NCI-H510A treated with DMSO at 0.1 percent for 48 hours (cell line): Measurements from ENCODE around the gene ABCA9.
"Not testable (repeated sequence)": the region's sequence is repeated elsewhere in the genome, so short reads cannot be mapped to it uniquely, and the experiment has no call there.

Experiments
- DNase-seq: peaks from one replicate; lab custom pipeline; 2025; lab: John Stamatoyannopoulos, UW

Gene ABCA9

GRCh38 chr17:69060822-69061221 lies at the start of gene ABCA9:
ABCA9 (minus strand) TSS chr17:69060927; CDS start chr17:69051126, 9,801 bp downstream.
- DNase-seq = no peak

- DNase-seq = no peak
Observed at GRCh38 chr17:69105907-69106730, 45.4 kb upstream of the ABCA9 start.

- no peak for DNase-seq
Observed at GRCh38 chr17:69103557-69104233, 43.0 kb upstream of the ABCA9 start.

DNA sequence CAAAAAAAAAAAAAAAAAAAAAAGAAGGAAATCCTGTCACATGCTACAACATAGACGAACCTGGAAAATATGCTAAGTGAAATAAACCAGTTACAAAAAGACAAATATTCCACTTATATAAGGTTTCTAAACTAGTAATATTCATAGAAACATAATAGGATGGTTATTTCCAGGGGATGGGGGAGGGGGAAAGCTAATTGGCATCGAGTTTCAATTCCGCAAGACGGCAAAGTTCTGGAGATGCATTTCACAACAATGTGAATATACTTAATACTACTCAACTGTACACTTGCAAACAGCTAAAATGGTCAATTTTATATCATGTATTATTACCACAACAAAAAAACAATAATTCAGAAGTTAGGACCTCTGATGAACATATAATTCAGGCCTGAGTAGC lies 37.9 kb upstream of the ABCA9 start:
- no peak for DNase-seq

DNA sequence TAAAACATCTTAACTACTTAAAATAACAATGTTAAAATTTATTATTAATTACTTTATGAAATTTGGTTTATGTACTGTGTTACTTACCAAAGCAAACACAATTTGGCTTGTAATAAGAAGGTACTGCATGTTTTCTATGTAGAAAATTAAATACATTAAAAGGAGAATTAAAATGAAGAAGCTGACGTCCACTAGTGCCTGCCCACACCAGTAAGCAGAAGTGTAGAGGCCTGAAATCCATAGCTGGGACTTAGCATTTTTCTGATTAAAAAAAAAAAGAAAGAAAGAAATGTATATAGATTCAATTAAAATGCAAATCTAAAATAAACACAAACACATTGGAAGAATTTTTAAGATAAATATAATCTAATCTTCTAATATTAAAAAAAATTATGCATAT lies 35.8 kb upstream of the ABCA9 start:
- DNase-seq = no peak

DNA sequence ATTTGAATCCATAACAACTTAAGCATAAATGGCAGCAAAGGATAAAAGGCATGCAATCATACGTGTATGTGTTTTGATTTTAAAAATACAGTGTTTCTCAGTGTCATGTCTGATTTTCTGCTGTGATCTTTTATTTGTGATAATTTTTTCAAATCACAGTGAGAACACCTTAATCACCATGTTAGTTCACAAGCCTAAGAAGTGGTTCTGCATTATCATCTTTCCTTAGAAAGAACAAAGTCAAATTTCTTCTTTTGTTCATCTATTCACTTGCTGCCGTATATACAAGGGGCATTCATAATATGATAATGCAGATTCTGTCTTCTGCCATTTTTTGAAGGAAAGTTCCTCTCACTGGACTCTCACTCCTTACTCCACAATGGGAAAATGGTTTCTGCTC lies 33.3 kb upstream of the ABCA9 start:
- DNase-seq = no peak

GRCh38 chr17:69093279-69093789 lies 32.6 kb upstream of the ABCA9 start:
- no peak for DNase-seq

DNA sequence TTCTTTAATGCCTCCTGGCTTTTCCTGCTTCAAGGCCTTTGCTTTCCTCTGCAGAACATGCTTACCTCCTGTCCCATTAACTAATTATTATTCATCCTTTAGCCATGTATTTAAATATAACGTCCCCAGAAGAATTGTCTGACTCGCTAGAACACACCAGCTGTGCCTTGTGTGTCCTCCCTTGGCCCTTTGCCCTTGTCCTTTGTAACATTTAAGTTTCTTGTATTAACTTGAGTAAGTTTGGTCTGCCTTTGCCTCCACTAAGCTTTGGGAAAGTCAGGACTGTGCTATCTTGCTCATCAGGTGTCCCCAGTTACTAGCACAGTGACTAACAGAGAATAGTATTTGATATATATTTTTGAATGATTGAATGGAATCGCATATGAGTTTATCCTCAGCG lies 29.6 kb upstream of the ABCA9 start:
- no peak for DNase-seq

DNA sequence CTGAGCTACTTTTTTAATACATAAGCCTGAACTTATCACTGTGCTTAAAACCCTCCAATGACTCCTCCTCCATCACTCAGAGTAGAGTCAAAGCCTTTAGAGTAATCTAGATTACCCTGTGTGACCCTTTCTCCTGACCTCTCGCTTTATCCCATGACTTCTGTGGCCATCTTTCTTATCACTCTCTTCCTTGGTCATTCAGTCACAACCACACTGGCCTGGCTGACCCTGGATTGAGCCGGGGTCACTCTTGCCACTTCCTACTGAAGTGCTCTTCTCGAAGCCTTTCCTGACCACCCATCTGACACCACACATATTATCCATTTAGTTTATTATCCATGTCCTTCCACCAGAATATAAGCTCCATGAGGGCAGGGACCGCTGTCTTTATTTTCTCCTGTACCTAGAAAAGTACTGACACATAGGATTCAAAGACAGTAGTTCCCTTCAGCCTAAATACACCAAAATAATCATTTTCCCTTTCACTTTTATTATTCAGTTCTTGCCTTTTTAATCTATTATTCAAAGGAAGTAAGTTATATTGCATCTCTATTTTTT lies 28.0 kb upstream of the ABCA9 start:
- DNase-seq = no peak

DNA sequence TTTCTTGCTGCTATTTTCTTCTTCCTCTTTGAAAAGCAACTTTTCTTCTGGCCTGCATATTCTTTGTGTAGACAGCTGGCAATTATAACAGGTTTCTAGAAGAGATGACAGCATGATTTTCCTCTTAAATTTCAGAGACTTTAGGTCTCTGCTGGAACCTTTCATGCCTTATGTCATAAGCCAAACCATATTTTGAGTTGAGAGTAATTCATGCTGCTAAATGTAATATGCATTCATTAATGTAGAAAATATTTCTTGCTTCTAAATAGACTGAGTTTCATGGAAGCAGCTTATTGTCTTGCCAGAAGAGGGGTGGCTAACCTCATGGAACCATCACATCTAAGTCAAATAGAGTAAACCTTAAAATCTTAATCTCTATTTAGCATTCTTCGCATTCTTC lies 25.9 kb upstream of the ABCA9 start:
- no peak for DNase-seq

DNA sequence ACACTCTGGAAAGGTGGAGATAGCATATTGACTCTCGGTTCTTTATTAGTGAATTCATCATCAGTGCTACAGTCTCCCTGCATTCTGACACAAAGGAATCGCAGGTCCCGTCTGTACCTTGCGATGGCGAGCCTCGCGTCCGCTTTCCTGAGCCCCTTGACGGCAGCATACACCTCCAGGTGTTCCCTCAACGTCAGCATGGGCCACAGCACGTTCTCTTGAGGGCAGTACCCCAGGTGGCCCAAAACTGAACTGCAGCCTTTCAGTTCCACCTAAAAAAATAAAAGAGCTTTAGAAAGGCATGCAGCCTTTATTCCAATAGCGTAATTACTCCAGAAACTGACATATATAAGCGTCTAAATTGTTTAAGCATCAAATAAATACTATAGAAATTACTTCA lies 24.2 kb upstream of the ABCA9 start:
- peak; percentile 74 for DNase-seq

GRCh38 chr17:69082696-69083095 lies 22.0 kb upstream of the ABCA9 start:
- DNase-seq = no peak

DNA sequence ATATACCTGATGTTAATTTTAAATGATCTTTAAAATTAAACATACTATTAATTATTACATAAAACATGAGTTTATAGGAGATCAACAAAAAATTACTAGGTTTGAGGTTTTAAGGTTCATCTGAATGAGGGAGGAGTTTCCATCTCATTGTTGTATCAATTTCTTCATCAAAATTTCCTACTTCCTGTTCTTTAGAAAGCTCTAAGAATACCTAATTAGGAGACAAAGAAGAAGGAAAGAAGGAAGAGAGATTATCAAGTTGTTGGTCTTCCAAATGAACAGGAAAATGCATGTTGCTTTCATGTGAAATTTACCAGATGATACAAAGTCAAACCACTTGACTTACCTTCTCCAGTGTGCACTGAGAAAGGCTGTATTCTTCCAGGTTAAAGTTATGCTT lies 18.1 kb upstream of the ABCA9 start:
- DNase-seq = no peak

DNA sequence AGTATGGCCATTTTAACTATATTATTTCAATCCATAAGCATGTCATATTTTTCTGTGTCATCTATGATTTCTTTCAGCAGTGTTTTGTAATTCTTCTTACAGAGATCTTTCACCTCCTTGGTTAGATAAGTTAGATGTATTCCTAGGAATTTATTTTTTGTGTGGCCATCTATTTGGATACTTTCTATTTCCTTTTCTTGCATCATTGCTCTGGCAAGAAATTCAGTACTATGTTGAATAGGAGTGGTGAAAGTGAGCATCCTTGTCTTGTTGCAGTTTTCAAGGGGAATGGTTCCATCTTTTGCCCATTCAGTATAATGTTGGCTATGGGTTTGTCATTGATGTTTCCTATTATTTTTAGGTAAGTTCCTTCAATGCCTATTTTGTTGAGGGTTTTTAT lies 15.1 kb upstream of the ABCA9 start:
- DNase-seq = no peak

DNA sequence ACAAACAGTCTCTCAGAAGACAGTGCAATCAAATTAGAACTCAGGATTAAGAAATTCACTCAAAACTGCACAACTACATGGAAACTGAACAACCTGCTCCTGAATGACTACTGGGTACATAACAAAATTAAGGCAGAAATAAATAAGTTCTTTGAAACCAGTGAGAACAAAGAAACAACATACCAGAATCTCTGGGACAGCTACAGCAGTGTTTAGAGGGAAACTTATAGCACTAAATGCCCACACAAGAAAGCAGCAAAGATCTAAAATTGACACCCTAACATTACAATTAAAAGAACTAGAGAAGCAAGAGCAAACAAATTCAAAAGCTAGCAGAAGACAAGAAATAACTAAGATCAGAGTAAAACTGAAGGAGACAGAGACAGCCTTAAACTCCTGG lies 12.7 kb upstream of the ABCA9 start:
- DNase-seq = not testable (repeated sequence)

DNA sequence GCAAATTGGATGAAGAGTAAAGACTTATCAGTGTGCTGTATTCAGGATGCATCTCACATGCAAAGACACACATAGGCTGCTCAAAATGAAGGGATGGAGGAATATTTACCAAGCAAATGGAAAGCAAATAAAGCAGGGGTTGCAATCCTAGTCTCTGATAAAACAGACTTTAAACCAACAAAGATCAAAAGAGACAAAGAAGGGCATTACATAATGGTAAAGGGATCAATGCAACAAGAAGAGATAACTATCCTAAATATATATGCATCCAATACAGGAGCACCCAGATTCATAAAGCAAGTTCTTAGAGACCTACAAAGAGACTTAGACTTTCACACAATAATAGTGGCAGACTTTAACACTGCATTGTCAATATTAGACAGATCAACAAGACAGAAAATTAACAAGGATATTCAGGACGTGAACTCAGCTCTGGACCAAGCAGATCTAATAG lies 12.1 kb upstream of the ABCA9 start:
- DNase-seq = not testable (repeated sequence)

DNA sequence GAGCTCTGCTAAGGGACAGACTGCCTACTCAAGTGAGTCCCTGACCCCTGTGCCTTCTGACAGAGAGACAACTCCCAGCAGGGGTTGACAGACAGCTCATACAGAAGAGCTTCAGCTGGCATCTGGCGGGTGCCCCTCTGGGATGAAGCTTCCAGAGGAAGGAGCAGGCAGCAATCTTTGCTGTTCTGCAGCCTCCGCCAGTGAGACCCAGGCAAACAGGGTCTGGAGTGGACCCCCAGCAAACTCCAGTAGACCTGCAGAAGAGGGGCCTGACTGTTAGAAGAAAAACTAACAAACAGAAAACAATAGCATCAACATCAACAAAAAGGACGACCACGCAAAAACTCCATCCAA lies 10.5 kb upstream of the ABCA9 start:
- peak; percentile 55 for DNase-seq

DNA sequence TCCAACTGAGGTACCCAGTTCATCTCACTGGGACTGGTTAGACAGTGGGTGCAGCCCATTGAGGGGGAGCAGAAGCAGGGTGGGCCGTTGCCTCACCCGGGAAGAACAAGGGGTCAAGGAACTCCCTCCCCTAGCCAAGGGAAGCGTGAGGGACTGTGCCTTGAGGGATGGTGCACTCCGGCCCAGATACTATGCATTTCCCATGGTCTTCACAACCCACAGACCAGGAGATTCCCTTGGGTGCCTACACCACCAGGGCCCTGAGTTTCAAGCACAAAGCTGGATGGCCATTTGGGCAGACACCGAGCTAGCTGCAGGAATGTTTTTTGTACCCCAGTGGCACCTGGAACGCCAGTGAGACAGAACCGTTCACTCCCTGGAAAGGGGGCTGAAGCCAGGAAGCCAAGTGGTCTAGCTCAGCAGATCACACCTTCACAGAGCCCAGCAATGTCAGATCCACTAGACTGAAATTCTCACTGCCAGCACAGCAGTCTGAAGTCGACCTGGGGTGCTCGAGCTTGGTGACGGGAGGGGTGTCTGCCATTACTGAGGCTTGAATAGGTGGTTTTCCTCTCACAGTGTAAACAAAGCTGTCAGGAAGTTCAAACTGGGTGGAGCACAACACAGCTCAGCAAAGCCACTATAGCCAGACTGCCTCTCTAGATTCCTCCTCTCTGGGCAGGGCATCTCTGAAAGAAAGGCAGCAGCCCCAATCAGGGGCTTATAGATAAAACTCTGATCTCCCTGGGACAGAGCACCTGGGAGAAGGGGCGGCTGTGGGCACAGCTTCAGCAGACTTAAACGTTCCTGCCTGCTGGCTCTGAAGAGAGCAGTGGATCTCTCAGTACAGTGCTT lies 9.9 kb upstream of the ABCA9 start:
- DNase-seq = peak; percentile 55

DNA sequence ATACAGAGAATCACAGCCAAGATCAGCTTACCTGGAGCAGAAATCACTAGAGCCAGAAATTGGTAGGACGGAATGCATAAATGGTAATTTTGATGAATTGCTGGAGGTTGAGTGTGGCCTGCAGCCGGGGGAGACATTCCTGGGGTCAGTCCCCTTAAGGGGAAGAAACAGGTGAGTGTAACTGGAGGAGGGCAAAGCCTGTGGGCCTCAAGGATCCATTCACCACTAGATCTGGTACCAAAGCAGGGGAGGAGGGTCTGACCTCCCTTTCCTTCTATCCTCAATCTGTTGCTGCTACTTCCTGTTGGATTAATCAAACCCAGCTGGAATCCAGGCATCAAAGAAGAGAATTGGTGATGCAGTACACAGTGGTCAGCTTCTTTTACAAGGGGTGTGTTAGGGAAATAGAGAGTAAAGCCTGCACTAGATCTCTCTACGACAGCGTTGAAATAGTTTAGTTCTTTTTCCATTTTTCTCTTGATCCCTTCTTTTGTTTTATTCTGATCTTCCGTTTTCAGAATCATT lies 8.6 kb upstream of the ABCA9 start:
- DNase-seq = no peak

DNA sequence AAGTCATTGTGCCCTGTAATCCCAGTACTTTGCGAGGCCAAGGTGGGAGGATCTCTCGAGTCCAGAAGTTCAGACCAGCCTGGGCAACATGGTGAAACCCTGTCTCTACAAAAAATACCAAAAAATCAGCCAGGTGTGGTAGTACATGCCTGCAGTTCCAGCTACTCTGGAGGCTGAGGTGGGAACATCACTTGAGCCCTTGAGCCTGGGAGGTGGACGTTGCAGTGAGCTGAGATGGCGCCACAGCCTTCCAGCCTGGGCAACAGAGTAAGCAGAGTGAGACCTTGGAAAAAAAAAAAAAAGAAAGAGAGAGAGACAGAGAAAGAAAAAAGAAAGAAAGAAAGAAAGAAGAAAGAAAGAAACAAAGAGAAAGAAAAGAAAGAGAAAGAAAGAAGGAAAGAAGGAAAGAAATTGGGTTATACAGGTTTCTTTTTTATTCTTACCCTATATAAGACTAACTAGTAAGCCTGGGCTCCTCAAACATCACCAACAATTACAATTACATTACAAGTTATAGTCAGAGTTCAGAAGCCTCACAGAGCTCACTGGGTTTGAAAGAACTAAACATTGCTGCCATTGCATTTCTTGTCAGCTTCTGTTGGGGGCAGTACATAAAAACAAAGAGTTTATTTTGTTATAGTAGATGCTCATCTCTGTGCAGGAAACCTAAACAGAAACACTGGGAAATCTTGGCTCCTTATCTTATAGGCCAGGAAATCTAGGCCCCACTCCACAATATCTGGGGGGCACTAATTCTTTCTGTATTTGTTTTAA lies 6.7 kb upstream of the ABCA9 start:
- DNase-seq = no peak

- no peak for DNase-seq
Observed at GRCh38 chr17:69066482-69066881, 5.8 kb upstream of the ABCA9 start.
